ENCODE data around the gene LRWD1.
"Not testable (repeated sequence)": the region's sequence is repeated elsewhere in the genome, so short reads cannot be mapped to it uniquely, and the experiment has no call there.

- not testable (repeated sequence) for TF ChIP-seq KDM1A (IDR thresholded peaks at IDR 0.05; ENCODE audit: low read depth); RAD21 (conservative IDR thresholded peaks at IDR 0.05 in 1 of 2, IDR thresholded peaks at IDR 0.05 in 1 of 2); CEBPB (IDR thresholded peaks at IDR 0.05); CTCF (IDR thresholded peaks at IDR 0.05); BHLHE40 (IDR thresholded peaks at IDR 0.05; ENCODE audit: low read depth, low read length); POLR2A (IDR thresholded peaks at IDR 0.05; ENCODE audit: low read length); RNF2 (IDR thresholded peaks at IDR 0.05; ENCODE audit: borderline replicate concordance, low read depth); JUNB (IDR thresholded peaks at IDR 0.05); EP300 (IDR thresholded peaks at IDR 0.05); FOSB (CRISPR knock-in tag; IDR thresholded peaks at IDR 0.05); PHF8 (IDR thresholded peaks at IDR 0.05; ENCODE audit: borderline replicate concordance, low read depth)
These were observed 25.8 kb downstream of the LRWD1 start for GRCh38 chr7:102490529-102491075.
